GM12878 (cell line): Measurements from ENCODE around the gene TTC9C. TPM values are rescaled to one million over a fixed set of nuclear protein-coding genes. Genes with fewer than 3 reads are reported as not detected.

Experiments
- ATAC-seq: fragments of 200-7000 bp; cut with Tn5 transposase; 3 replicates; pipeline ENCODE4 v1.9.1; 2020; ENCODE audit warnings: mild to moderate bottlenecking, moderate library complexity
- BruUV-seq: library from RNA; stranded (reverse); fragments of 400-500 nt; replicated peaks from 2 replicates; lab custom pipeline; 2021; lab: Mats Ljungman, UMichigan
- CTCF ChIA-PET: fragments of 300-600 bp; sonication (Branson Sonifier 250); formaldehyde crosslinking; extraction: SDS; loops from one replicate; lab custom pipeline; 2021; ENCODE audit warnings: inconsistent platforms; lab: Yijun Ruan, JAX
- POLR2A ChIA-PET: fragments of 350-600 bp; formaldehyde crosslinking; extraction: SDS; loops from one replicate; lab custom pipeline; 2021; ENCODE audit warnings: inconsistent platforms; lab: Charles Lee
- RAD21 ChIA-PET: fragments of 300-600 bp; sonication (Branson Sonifier 250); formaldehyde crosslinking; loops from one replicate; lab custom pipeline; 2023; ENCODE audit warnings: antibody characterized with exemption; ENCODE audit not compliant: unreplicated experiment; lab: Charles Lee
- SMC1A ChIA-PET: fragments of 300-600 bp; sonication (Branson Sonifier 250); formaldehyde crosslinking; loops from one replicate; lab custom pipeline; 2023; ENCODE audit not compliant: unreplicated experiment, uncharacterized antibody; lab: Charles Lee
- DNase-seq: peaks from one replicate; pipeline ENCODE4 v3.0.0-alpha.2; 2011; ENCODE audit warnings: low read depth, low spot score
- FAIRE-seq: peaks from 3 replicates; lab custom pipeline; 2011; peaks lifted over from hg19 to GRCh38; lab: Jason Lieb, UNC
- H2AFZ ChIP-seq: 2 replicates; pipeline ENCODE4 v1.6.0; 2011; ENCODE audit warnings: low read depth, low read length, control low read depth; ENCODE audit not compliant: control insufficient read depth
- H3K27ac ChIP-seq: 2 replicates; pipeline ENCODE4 v1.5.1; 2011; ENCODE audit warnings: control low read depth; ENCODE audit not compliant: control insufficient read depth, insufficient read depth
- H3K27me3 ChIP-seq, 2 experiments: replicated peaks in 1 of 2; 2 replicates each; pipeline versions ENCODE4 v1.6.0 to v1.6.1; 2011; ENCODE audit warnings: low read length in 1 of 2; ENCODE audit not compliant: control insufficient read depth in 2 of 2, insufficient read depth in 2 of 2
- H3K36me3 ChIP-seq, 2 experiments: 2 replicates each; pipeline ENCODE4 v1.5.1; 2011; ENCODE audit warnings: low read length in 1 of 2; ENCODE audit not compliant: control insufficient read depth in 2 of 2, insufficient read depth in 2 of 2
- H3K4me1 ChIP-seq: 2 replicates; pipeline ENCODE4 v1.6.1; 2011; ENCODE audit warnings: mild to moderate bottlenecking, low read length, moderate library complexity, mixed read lengths; ENCODE audit not compliant: control insufficient read depth, insufficient read depth
- H3K4me2 ChIP-seq: 2 replicates; pipeline ENCODE4 v1.6.0; 2011; ENCODE audit warnings: control low read depth; ENCODE audit not compliant: control insufficient read depth, insufficient read depth
- H3K4me3 ChIP-seq: fragments of 200-600 bp; sonication (generic); 2 replicates; pipeline ENCODE4 v1.5.1; 2016
- H3K79me2 ChIP-seq: 2 replicates; pipeline ENCODE4 v1.6.0; 2011; ENCODE audit warnings: low read length; ENCODE audit not compliant: control insufficient read depth, insufficient read depth
- H3K9ac ChIP-seq: 2 replicates; pipeline ENCODE4 v1.8.0; 2011; ENCODE audit warnings: low read length, control low read depth, mixed read lengths; ENCODE audit not compliant: control insufficient read depth, insufficient read depth
- H3K9me3 ChIP-seq: replicated peaks from 3 replicates; pipeline ENCODE4 v1.5.1; 2011; ENCODE audit warnings: mild to moderate bottlenecking, low read length; ENCODE audit not compliant: control insufficient read depth, insufficient read depth
- H4K20me1 ChIP-seq: 2 replicates; pipeline ENCODE4 v1.6.0; 2011; ENCODE audit not compliant: control insufficient read depth, insufficient read depth
- CBFB ChIP-seq: IDR thresholded peaks from 2 replicates; pipeline ENCODE4 v1.6.1; 2016; ENCODE audit warnings: antibody characterized with exemption, low read depth
- E2F4 ChIP-seq: IDR thresholded peaks from 2 replicates; pipeline ENCODE4 v1.6.1; 2012; ENCODE audit warnings: low read depth, low read length, improper control_type of control experiment
- EGR1 ChIP-seq, 2 experiments: IDR thresholded peaks; 1 replicate in 1 of 2; 2 replicates in 1 of 2; pipeline ENCODE4 v1.6.1; 2011 to 2012; ENCODE audit warnings: low read depth in 2 of 2, low read length in 2 of 2, borderline replicate concordance in 1 of 2, mild to moderate bottlenecking in 1 of 2, moderate library complexity in 1 of 2
- IRF3 ChIP-seq: fragments of 450-650 bp; IDR thresholded peaks from 2 replicates; pipeline ENCODE4 v1.6.1; 2014; ENCODE audit warnings: mild to moderate bottlenecking
- NFXL1 ChIP-seq: fragments of 450-650 bp; IDR thresholded peaks from 2 replicates; pipeline ENCODE4 v1.6.1; 2017; ENCODE audit warnings: antibody characterized with exemption, mild to moderate bottlenecking, borderline replicate concordance
- NFYA ChIP-seq: IDR thresholded peaks from 2 replicates; pipeline ENCODE4 v1.6.1; 2011; ENCODE audit warnings: low read depth, mild to moderate bottlenecking, low read length, improper control_type of control experiment, borderline replicate concordance
- PAX5 ChIP-seq: IDR thresholded peaks from 2 replicates; pipeline ENCODE4 v1.6.1; 2011; ENCODE audit warnings: low read depth, low read length, borderline replicate concordance
- POLR2AphosphoS5 ChIP-seq: IDR thresholded peaks from 2 replicates; pipeline ENCODE4 v1.6.1; 2011; ENCODE audit warnings: mild to moderate bottlenecking, low read length, inconsistent platforms
- SKIL ChIP-seq: fragments of 450-650 bp; IDR thresholded peaks from 2 replicates; pipeline ENCODE4 v1.6.1; 2017; ENCODE audit warnings: mild to moderate bottlenecking, low read depth, inconsistent platforms; ENCODE audit not compliant: poor library complexity, severe bottlenecking
- SMAD5 ChIP-seq: IDR thresholded peaks from 2 replicates; pipeline ENCODE4 v1.6.1; 2016; ENCODE audit warnings: antibody characterized with exemption, low read depth
- SREBF2 ChIP-seq: IDR thresholded peaks from 2 replicates; pipeline ENCODE4 v1.6.1; 2012; ENCODE audit warnings: mild to moderate bottlenecking, low read length
- STAT3 ChIP-seq: IDR thresholded peaks from 2 replicates; pipeline ENCODE4 v1.6.1; 2011; ENCODE audit warnings: low read depth, low read length, improper control_type of control experiment
- ZBED1 ChIP-seq: IDR thresholded peaks from 2 replicates; pipeline ENCODE4 v1.6.1; 2016; ENCODE audit warnings: borderline replicate concordance
- ZNF687 ChIP-seq: fragments of 450-650 bp; IDR thresholded peaks from 2 replicates; pipeline ENCODE4 v1.6.1; 2017; ENCODE audit warnings: mild to moderate bottlenecking, moderate library complexity
- WGBS: methylation state at CpG from one replicate; pipeline ENCODE4 v1.1.6; 2016; ENCODE audit warnings: low lambda C conversion rate; ENCODE audit not compliant: insufficient replicate concordance, insufficient coverage; ENCODE audit errors: missing lambda C conversion rate; 5-methylcytosine and 5-hydroxymethylcytosine counted together
- in situ Hi-C: fragments of 300-500 bp; cut with MboI; formaldehyde crosslinking; loops from 9 replicates; pipeline ENCODE4 v1.14.3; 2018; ENCODE audit warnings: mixed read lengths
- intact Hi-C: fragments of 100-400 bp; cut with micrococcal nuclease; formaldehyde crosslinking; loops from one replicate; pipeline ENCODE4 v1.14.2; 2022; ENCODE audit not compliant: unreplicated experiment
- polyA plus RNA-seq, 11 experiments: library from polyadenylated mRNA; depleted of rRNA in 4 of 11; unstranded in 6 of 11; stranded (reverse) in 5 of 11; fragments of >200 nt; fragmentation: Nextera tagmentation in 4 of 11; fragmentation: Illumina TruSeq in 1 of 11; extraction: Ambion mirVana in 4 of 11; extraction: Trizol in 1 of 11; gene quantifications; 1 replicate in 1 of 11; 2 replicates in 10 of 11; pipeline versions ENCODE4 v1.2.1 to v1.2.3, GENCODE V29; 2011 to 2016; ENCODE audit warnings: inconsistent platforms in 2 of 11, missing spikeins in 2 of 11, low read depth in 1 of 11
- total RNA-seq, 4 experiments: library from RNA; depleted of rRNA in 3 of 4; stranded (reverse); fragments of >200 nt in 3 of 4; fragmentation: Illumina TruSeq in 1 of 4; extraction: Trizol in 1 of 4; gene quantifications; 2 replicates each; pipeline versions ENCODE4 v1.2.1 to v1.2.3, GENCODE V29; 2013 to 2021

TTC9C gene
- total and polyA plus RNA-seq, 10 of the 15 experiments (the other 5 are each of a cell fraction or from before 2014, with no cell fraction given): 42.0 to 72.3 (median 50.4) TPM

GRCh38 chr11:62752177-62752785, 24.0 kb downstream of the TTC9C start:
- H3K9me3 ChIP-seq: no peaks in the 10 kb centered on the region
- H3K4me3 ChIP-seq: no peak overlapping the region
- ChIA-PET RAD21 (no interaction called here), SMC1A (interaction anchor here (1.1 to 3.5 kb wide), 5 partner anchors 10 to 78 kb away, joined by 3 to 27 read pairs (median 5); partner anchors contain the start of genes HNRNPUL2 and TTC9C), CTCF (interaction anchor here (1.0 to 1.2 kb wide), 4 partner anchors 9 to 158 kb away, joined by 3 to 6 read pairs (median 4); partner anchors contain the start of genes HNRNPUL2, POLR2G and TTC9C), POLR2A (interaction anchor here (1.0 to 4.6 kb wide), 9 partner anchors 8 to 131 kb away, joined by 3 to 70 read pairs (median 9); partner anchors contain the start of genes B3GAT3, HNRNPUL2, NXF1 and POLR2G)
- no peak overlapping the region for H3K9ac ChIP-seq
- no peaks in the 10 kb centered on the region; the same call in 1 of the 2 replicates for H3K79me2 ChIP-seq
- H4K20me1 ChIP-seq: no peaks in the 10 kb centered on the region
- H3K4me2 ChIP-seq: no peak overlapping the region
- H3K27ac ChIP-seq: no peak overlapping the region
- ATAC-seq (no peak), FAIRE-seq (no peak), DNase-seq (no peak)
- in situ Hi-C loops: no loop called here
- H2AFZ ChIP-seq: no peak overlapping the region
- 95% methylated on average over 14 of the region's 14 CpGs for WGBS
- no TSS peak for BruUV-seq
- no peaks in the 10 kb centered on the region for H3K27me3 ChIP-seq
- peaks cover 6% of the 10 kb centered on the region for H3K4me1 ChIP-seq
- no peaks in the 10 kb centered on the region; a peak in 1 of 4 replicates for H3K36me3 ChIP-seq
- intact Hi-C loops: no loop called here
- TF ChIP-seq NFYA (no peak), NFXL1 (no peak), POLR2AphosphoS5 (no peak), ZBED1 (no peak), IRF3 (no peak), PAX5 (no peak), SREBF2 (no peak), STAT3 (no peak), EGR1 (IDR thresholded peaks at IDR 0.05; ENCODE audit: borderline replicate concordance in 1 of 2, low read depth in 2 of 2, low read length in 2 of 2) (no peak), SMAD5 (no peak), ZNF687 (no peak), E2F4 (no peak), CBFB (no peak), SKIL (no peak)
